ENCODE measurements around the gene NTN1. TPM values are rescaled to one million over a fixed set of nuclear protein-coding genes. Genes with fewer than 3 reads are reported as not detected.

Gene NTN1
- total and polyA plus RNA-seq, 2 donors from 2014 or later: 1.8 TPM

DNA sequence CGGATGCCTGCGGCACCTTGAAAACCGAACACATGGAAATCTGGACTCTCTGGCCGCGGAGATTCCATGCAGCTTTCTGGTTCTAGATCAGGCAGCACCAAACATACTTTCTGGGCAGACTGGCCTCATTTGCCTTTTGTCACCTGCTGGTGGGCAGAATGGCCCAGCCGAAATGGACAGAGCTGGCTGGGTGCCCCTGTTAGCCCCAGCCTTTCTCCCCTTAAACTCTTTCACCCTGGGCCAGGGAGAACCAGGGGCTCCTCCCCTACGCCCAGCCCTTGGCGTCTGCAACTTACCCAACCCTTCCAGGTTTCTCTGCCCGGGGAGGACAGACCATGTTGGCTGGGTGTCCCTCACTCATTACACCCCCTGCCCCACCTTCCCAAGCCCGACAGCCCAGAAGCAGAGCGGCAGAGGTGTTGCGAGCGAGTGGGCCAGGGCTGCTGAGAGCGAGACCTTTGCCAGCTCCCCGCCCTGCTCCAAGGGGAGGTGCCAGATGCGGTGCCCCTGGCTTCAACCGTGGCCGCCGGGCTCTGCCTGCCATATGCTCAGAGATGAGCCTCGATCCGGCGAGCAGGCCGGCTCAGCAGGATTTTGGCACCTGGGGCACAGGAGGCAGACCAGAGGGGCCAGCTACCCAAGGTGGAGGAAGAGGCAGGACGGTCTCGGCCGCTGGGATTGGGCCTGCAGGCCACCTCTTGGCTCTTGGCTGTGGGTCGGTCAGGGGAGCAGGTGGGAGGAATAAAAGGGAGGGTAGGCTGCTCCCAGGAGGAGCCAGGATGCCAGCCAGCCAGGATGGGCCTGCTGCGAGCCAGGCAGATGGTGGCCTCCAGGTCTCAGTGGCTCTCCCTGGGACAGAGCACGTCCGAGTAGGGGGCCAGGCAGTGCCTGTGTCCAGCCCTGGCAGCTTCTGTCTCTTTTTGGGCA, 191.3 kb downstream of the NTN1 start:
- Histone ChIP-seq H3K36me3 (ENCODE audit: control insufficient read depth in 2 of 3, insufficient read depth in 3 of 3, low read length in 3 of 3) (no peaks in the 10 kb centered on the region), H3K9ac (ENCODE audit: low read length in 3 of 3) (no peak overlapping the region), H3K27me3 (ENCODE audit: control insufficient read depth, insufficient read depth, low read length) (no peaks in the 10 kb centered on the region), H3K9me3 (ENCODE audit: control insufficient read depth in 2 of 3, insufficient read depth in 1 of 3, low read length in 3 of 3) (peaks cover 0 to 5% (median 0%) of the 10 kb centered on the region in 3 donors), H3K27ac (ENCODE audit: low read depth in 2 of 2, low read length in 2 of 2) (no peak overlapping the region), H3K4me3 (ENCODE audit: low read length in 3 of 3) (no peak overlapping the region), H3K4me1 (ENCODE audit: control insufficient read depth in 2 of 3, insufficient read depth in 2 of 3, low read depth in 1 of 3, low read length in 3 of 3) (no peaks in the 10 kb centered on the region)
- TF ChIP-seq, protein P1, sequence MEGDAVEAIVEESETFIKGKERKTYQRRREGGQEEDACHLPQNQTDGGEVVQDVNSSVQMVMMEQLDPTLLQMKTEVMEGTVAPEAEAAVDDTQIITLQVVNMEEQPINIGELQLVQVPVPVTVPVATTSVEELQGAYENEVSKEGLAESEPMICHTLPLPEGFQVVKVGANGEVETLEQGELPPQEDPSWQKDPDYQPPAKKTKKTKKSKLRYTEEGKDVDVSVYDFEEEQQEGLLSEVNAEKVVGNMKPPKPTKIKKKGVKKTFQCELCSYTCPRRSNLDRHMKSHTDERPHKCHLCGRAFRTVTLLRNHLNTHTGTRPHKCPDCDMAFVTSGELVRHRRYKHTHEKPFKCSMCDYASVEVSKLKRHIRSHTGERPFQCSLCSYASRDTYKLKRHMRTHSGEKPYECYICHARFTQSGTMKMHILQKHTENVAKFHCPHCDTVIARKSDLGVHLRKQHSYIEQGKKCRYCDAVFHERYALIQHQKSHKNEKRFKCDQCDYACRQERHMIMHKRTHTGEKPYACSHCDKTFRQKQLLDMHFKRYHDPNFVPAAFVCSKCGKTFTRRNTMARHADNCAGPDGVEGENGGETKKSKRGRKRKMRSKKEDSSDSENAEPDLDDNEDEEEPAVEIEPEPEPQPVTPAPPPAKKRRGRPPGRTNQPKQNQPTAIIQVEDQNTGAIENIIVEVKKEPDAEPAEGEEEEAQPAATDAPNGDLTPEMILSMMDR (IDR thresholded peaks at IDR 0.05; ENCODE audit: borderline replicate concordance, extremely low read depth, insufficient read depth): no peak
- DNase-seq (peak in 1 of 5 donors; percentile 59), FAIRE-seq (no peak)
- intact Hi-C loops (cut with DNase I): no loop called here

DNA sequence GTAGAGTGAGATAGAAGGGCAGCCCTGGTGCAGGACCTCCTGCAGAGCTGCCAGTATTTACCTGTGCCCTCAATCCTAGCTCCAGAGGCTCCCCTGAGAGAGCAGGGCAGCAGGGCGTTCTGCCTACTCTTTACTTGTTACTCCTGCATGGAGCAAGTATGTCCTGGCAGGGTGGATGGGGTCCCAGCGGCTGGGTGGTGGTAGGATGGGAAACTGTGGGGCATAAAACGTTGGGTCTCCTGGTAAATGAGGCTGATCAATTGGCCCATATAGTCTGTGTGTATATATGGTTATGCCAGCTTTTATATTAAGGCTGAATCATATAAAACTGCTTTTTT, 192.0 kb downstream of the NTN1 start:
- intact Hi-C loops (cut with DNase I): no loop called here

DNA sequence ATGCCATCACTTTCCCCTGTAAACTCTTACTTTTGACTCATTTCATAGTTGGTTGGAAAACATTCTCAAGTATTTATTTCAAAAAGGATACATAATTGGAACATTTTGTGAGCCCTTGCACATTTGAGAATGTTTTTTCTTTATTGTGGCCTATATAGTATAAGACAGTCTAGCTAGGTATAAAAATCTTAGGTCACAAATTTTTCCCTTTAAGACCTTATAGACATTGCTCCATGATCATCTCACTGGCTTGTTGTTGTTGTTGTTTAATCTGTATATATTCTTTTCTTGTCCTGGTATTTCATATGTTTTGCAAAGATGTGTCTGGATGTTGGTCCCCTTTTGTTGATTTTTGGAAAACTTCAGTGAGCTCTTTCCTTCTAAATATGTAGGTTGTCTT, 194.2 kb downstream of the NTN1 start:
- Histone ChIP-seq H3K36me3 (ENCODE audit: control insufficient read depth in 2 of 3, insufficient read depth in 3 of 3, low read length in 3 of 3) (no peaks in the 10 kb centered on the region), H3K9me3 (ENCODE audit: control insufficient read depth in 2 of 3, insufficient read depth in 1 of 3, low read length in 3 of 3) (peaks cover 0 to 5% (median 0%) of the 10 kb centered on the region in 3 donors), H3K4me3 (ENCODE audit: low read length in 3 of 3) (no peak overlapping the region), H3K27ac (ENCODE audit: low read depth in 2 of 2, low read length in 2 of 2) (no peak overlapping the region), H3K9ac (ENCODE audit: low read length in 3 of 3) (no peak overlapping the region), H3K27me3 (ENCODE audit: control insufficient read depth, insufficient read depth, low read length) (no peaks in the 10 kb centered on the region), H3K4me1 (ENCODE audit: control insufficient read depth in 2 of 3, insufficient read depth in 2 of 3, low read depth in 1 of 3, low read length in 3 of 3) (no peaks in the 10 kb centered on the region)
- intact Hi-C loops (cut with DNase I): no loop called here
- TF ChIP-seq, protein P1 (IDR thresholded peaks at IDR 0.05; ENCODE audit: borderline replicate concordance, extremely low read depth, insufficient read depth): no peak
- DNase-seq (no peak), FAIRE-seq (no peak)

More for the DNA sequence above, 192.0 kb downstream of the NTN1 start:
- Histone ChIP-seq H3K9ac (ENCODE audit: low read length in 3 of 3) (no peak overlapping the region), H3K27me3 (ENCODE audit: control insufficient read depth, insufficient read depth, low read length) (no peaks in the 10 kb centered on the region), H3K4me3 (ENCODE audit: low read length in 3 of 3) (no peak overlapping the region), H3K4me1 (ENCODE audit: control insufficient read depth in 2 of 3, insufficient read depth in 2 of 3, low read depth in 1 of 3, low read length in 3 of 3) (no peaks in the 10 kb centered on the region), H3K27ac (ENCODE audit: low read depth in 2 of 2, low read length in 2 of 2) (no peak overlapping the region), H3K9me3 (ENCODE audit: control insufficient read depth in 2 of 3, insufficient read depth in 1 of 3, low read length in 3 of 3) (peaks cover 0 to 5% (median 0%) of the 10 kb centered on the region in 3 donors), H3K36me3 (ENCODE audit: control insufficient read depth in 2 of 3, insufficient read depth in 3 of 3, low read length in 3 of 3) (no peaks in the 10 kb centered on the region)
- FAIRE-seq (no peak), DNase-seq (peak in 1 of 5 donors; percentile 52)
- TF ChIP-seq, protein P1 (IDR thresholded peaks at IDR 0.05; ENCODE audit: borderline replicate concordance, extremely low read depth, insufficient read depth): no peak
